Adrenal gland (tissue), 12 donors: ENCODE data around the gene ERVMER34-1. TPM values are rescaled to one million over a fixed set of nuclear protein-coding genes. Genes with fewer than 3 reads are reported as not detected.

Experiments
- DNase-seq, 7 donors: peaks; one replicate each; pipeline ENCODE4 v3.0.0-alpha.2; 2019 to 2020
- H3K27ac ChIP-seq, 5 donors: fragments of 200-600 bp; sonication (generic) in 4 of 5; 1 replicate in 3 of 5; 2 replicates in 2 of 5; pipeline versions ENCODE4 v1.5.1 to v1.8.0; 2016 to 2020; ENCODE audit warnings: mild to moderate bottlenecking in 1 of 5
- H3K27me3 ChIP-seq: fragments of 200-600 bp; 2 replicates; pipeline ENCODE4 v1.8.0; 2021
- H3K36me3 ChIP-seq, 2 donors: fragments of 200-600 bp; replicated peaks in 1 of 2; 1 replicate in 1 of 2; 2 replicates in 1 of 2; pipeline versions ENCODE4 v1.5.1 to v1.8.0; 2018 to 2022
- H3K4me1 ChIP-seq, 2 donors: fragments of 200-600 bp; replicated peaks in 1 of 2; 1 replicate in 1 of 2; 2 replicates in 1 of 2; pipeline versions ENCODE4 v1.5.1 to v1.8.0; 2018 to 2021
- H3K4me3 ChIP-seq, 4 donors: fragments of 200-600 bp; sonication (generic) in 3 of 4; one replicate each; pipeline ENCODE4 v1.5.1; 2016 to 2018
- H3K9me3 ChIP-seq, 3 donors: fragments of 200-600 bp; sonication (generic) in 1 of 3; replicated peaks in 1 of 3; 1 replicate in 2 of 3; 2 replicates in 1 of 3; pipeline versions ENCODE4 v1.5.1 to v1.8.0; 2016 to 2021
- CTCF ChIP-seq, 6 experiments: fragments of 450-650 bp in 4 of 6; fragments of 200-600 bp in 2 of 6; sonication (generic) in 1 of 6; IDR thresholded peaks; 1 replicate in 5 of 6; 2 replicates in 1 of 6; pipeline versions ENCODE4 v1.5.1 to v1.8.0; 2016 to 2021; ENCODE audit warnings: antibody characterized with exemption in 6 of 6, mild to moderate bottlenecking in 2 of 6, moderate library complexity in 1 of 6
- intact Hi-C, 2 donors: fragments of 100-400 bp; cut with DNase I; formaldehyde crosslinking; loops; one replicate each; pipeline versions ENCODE4 v1.14.1 to v1.15.0; 2022 to 2023
- microRNA-seq, 3 donors: library from miRNA; unstranded; fragments of <30 nt; microRNA quantifications; one replicate each; pipeline ENCODE4, GENCODE V29; 2017 to 2020
- polyA plus RNA-seq, 3 donors: library from polyadenylated mRNA; stranded (reverse); fragments of 200-250 nt in 2 of 3; fragments of 350-450 nt in 1 of 3; fragmentation: Illumina TruSeq in 1 of 3; extraction: RNeasy Lipid Tissue Mini Kit (QIAGEN cat#74804) in 1 of 3; gene quantifications; one replicate each; pipeline ENCODE4 v1.2.3, GENCODE V29; 2013 to 2014
- small RNA-seq, 2 donors: library from RNA; depleted of rRNA; stranded (forward); fragments of <200 nt; gene quantifications; one replicate each; pipeline ENCODE3, GENCODE V24; 2016
- total RNA-seq, 9 donors: library from RNA; depleted of rRNA in 4 of 9; stranded (reverse); fragments of >200 nt in 4 of 9; fragments of 120-200 nt in 1 of 9; fragmentation: NEBNext Ultra II Directional in 1 of 9; extraction: Animal tissue kit (Norgen Biotek cat#: 25700) in 1 of 9; gene quantifications; one replicate each; pipeline versions ENCODE4 v1.1.0 to v1.2.4, GENCODE V29; 2013 to 2023
- donor health status: healthy with polysubstance abuse.
- donor health status: Bipolar disorder and iron deficiency.
- donor health status: DM: yes; HTN: yes; CAD: no.
- donor health status: DM: no; HTN: no; CAD: no.
- donor health status: DM: no; HTN: no; CAD: no.
- donor health status: DM: yes; HTN: yes; CAD: no.

The ERVMER34-1 gene
- total and polyA plus RNA-seq, 12 donors, result 0.28 to 2.1 (median 0.97) TPM

- Histone ChIP-seq H3K27me3 (no peaks in the 10 kb centered on the region), H3K36me3 (no peaks in the 10 kb centered on the region), H3K9me3 (no peaks in the 10 kb centered on the region), H3K4me3 (no peak overlapping the region), H3K27ac (no peak overlapping the region), H3K4me1 (no peaks in the 10 kb centered on the region)
- no peak for DNase-seq
- intact Hi-C loops, result no loop called here
- TF ChIP-seq CTCF (IDR thresholded peaks at IDR 0.05), result no peak
These were observed 57.7 kb downstream of the ERVMER34-1 start for GRCh38 chr4:52693492-52693891.

Small RNAs within 50 kb of the gene (microRNA-seq; reads per million reads assigned to microRNA genes)
- 7.6 to 82.2 (median 40.4) reads per million in 3 donors for gene MIR4449

Small RNAs within 50 kb of the gene (small RNA-seq; reads per million reads assigned to genes)
- 4.8 to 7.2 reads per million in 2 donors for gene MIR4449
- gene RF00019, result 0 reads per million in 2 donors
- gene RF00568, result 0 to 0.12 reads per million in 2 donors
- 63.7 to 238 reads per million in 2 donors for gene SNORA26

Other genes with a start within 250 kb of the ERVMER34-1 start
- gene USP46, start 92.1 kb downstream of the ERVMER34-1 start, total RNA-seq, result 10 to 100 TPM; 12.1 to 37.5 (median 21.0) TPM
- 10 to 100 TPM in 1 of 3 donors, 1 to 10 TPM in 2; 1.9 to 19.1 (median 3.3) TPM for gene USP46, start 92.1 kb downstream of the ERVMER34-1 start, polyA plus RNA-seq
- gene RASL11B, start 110.9 kb upstream of the ERVMER34-1 start, total RNA-seq, result 10 to 100 TPM in 1 of 9 donors, 1 to 10 TPM in 8; 1.3 to 11.0 (median 4.1) TPM
- gene RASL11B, start 110.9 kb upstream of the ERVMER34-1 start, polyA plus RNA-seq, result 1 to 10 TPM; 2.8 to 3.1 (median 3.1) TPM